ENCODE data around the gene INTS14.

INTS14 gene

GRCh38 chr15:65610871-65611718 is at the start of gene INTS14:
Gene INTS14, minus strand, starts transcription at chr15:65611131. Its CDS starts 3,751 bp downstream, at chr15:65607380.
- DNase-seq (ENCODE audit: low read depth, low spot score) = peak; percentile 98

DNA sequence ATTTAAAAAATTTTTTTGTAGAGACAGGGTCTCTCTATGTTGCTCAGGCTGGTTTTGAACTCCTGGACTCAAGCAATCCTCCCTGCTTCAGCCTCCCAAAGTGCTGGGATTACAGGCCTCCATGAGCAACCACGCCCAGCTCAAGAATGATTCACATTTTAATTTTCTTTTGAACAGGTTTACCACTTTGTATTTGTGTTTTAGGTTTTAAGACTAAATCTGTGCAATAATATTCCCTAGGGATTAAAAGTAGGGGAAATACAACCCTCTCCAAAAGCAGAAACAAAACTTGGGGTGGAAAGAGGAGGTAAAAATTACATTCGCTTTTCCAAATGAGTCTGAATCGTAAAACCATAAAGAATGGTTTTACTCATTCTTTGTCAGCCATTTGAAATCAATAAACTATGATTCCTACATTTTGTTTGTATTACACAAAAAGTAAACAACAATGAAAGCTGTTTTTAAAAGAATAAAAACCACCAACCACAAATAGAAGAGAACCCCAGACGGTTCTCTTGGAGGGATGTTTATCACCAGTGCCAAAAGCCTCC is 48.6 kb upstream of the INTS14 start:
- DNase-seq (ENCODE audit: low read depth, low spot score) = no peak

DNA sequence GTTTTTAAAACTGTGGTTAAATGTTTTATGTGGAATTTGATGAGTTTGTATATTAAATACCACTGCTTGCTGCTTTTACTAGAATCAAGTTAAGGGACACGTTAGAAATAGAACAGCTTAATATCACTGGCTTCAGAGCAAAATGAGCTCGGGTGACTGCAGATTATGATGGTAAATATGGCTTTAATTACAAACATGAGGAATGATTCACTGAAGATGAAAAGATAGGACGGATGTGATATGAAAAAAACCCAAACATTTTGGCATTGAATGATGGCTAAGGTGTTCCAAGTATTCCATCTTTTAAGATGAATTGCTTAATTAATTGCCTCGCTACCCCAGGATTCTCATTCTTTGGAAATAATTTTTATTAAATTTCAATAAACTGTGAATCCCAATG is 44.5 kb upstream of the INTS14 start:
- no peak for DNase-seq (ENCODE audit: low read depth, low spot score)

GRCh38 chr15:65655026-65655425 is 44.1 kb upstream of the INTS14 start:
- DNase-seq (ENCODE audit: low read depth, low spot score) = no peak

GRCh38 chr15:65653801-65654521 is 43.0 kb upstream of the INTS14 start:
- no peak for DNase-seq (ENCODE audit: low read depth, low spot score)

DNA sequence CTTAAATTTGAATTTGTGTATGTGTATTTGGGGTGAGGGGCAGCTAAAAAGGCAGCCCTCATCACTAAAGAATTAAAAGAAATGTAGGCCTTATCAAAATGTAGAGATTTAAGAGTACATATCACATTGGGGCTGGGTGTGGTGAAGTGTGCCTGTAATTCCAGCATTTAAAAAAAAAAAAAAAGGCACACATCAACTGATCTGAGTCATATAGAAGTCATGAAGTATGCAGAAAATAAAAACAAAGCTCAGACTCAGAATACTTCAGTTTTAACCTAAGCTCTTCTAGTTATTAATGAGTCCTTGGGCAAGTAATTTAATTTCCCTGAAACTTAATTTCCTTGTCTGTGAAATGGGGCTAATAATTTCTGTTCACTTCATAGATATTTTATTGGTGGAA is 42.4 kb upstream of the INTS14 start:
- no peak for DNase-seq (ENCODE audit: low read depth, low spot score)

- DNase-seq (ENCODE audit: low read depth, low spot score) = no peak
Measured at GRCh38 chr15:65651831-65652749, 41.2 kb upstream of the INTS14 start.

DNA sequence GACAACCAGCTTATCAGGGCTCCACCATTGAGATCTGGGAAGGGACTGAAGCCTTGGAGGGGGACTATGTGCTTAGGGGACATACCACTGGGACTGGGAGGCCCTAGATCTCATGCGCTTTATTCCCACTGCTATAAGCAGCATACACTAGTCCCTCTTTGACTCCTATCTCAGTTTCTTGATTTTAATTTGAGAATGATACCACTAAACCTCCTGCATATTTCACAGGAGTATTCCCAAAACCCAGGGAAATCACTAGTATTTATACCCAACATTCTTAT is 40.1 kb upstream of the INTS14 start:
- no peak for DNase-seq (ENCODE audit: low read depth, low spot score)

DNA sequence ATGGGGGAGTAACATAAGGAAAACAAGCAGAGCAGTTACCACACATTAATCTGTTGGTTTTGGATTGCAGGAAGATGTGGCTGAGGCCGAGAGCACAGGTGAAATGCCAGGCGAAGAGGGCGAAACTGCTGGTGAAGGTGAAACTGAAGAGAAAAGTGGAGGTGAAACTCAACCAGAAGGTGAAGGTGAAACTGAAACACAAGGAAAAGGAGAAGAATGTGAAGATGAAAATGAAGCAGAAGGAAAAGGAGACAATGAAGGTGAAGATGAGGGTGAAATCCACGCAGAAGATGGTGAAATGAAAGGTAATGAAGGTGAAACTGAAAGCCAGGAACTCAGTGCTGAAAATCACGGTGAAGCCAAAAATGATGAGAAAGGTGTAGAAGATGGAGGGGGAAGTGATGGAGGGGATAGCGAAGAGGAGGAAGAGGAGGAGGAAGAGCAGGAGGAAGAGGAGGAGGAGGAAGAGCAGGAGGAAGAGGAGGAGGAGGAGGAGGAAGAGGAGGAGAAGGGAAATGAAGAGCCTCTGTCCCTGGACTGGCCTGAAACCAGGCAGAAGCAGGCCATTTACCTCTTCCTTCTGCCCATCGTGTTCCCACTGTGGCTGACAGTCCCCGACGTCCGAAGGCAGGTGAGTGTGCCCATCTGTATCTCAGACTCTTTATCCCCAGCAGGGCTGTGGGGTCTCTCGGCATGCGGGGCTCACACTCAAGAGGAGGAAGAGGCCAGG is 39.5 kb upstream of the INTS14 start:
- DNase-seq (ENCODE audit: low read depth, low spot score) = no peak

DNA sequence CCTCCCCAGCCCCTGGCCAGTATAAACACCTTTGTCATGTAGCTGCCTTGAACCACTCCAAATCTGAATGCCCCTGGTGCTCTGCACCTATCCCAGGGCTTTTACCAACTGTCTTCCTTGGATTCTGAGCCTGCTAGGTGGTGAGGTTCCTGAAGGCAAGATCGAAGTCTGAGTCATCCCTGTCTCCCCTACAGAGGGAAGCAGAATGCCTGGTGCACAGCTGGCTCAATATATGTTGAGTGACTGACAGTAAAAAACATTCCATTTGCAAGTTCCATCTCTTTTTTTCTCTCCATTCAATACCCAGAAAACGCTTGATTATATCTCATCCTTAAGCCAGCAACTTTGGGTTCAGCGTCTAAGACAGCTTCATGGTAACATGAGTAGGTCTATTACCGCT is 35.6 kb upstream of the INTS14 start:
- DNase-seq (ENCODE audit: low read depth, low spot score) = no peak

DNA sequence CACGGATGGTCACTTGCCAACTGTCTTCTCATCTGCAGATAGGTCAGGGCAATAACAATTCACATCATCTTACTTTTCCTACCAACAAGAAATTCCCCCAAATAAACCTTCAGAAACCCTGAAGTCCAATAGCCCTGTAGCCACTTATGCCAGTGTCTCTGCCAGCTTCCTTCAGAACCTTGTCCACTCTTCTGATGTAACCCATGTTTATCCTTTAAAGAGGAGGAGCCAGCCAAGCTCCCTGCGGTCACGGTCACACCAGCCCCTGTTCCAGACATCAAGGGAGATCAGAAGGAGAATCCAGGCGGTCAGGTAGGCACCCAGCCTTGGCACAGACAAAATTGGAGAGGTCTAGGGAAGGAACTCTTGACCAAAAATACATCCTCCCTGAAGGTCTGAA is 34.5 kb upstream of the INTS14 start:
- no peak for DNase-seq (ENCODE audit: low read depth, low spot score)

DNA sequence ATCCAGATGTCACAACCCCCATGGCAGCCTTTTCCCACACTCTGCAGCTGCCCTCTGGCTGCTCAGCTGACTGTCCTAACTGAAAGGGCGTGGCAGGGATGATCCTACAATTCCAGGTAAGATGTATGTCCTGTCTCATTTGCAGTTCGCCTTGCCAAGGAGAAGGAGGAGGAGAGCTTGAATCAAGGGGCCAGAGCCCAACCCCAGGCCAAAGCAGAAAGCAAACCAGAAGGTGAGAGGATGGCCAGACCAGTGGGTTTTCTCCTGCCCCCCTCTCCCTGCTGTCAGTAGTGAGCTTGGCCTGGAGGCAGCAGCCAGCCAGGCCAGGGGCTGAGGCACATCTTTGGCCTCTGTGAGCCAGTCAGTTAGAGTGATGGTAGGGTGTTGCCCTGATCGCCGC is 33.4 kb upstream of the INTS14 start:
- no peak for DNase-seq (ENCODE audit: low read depth, low spot score)

DNA sequence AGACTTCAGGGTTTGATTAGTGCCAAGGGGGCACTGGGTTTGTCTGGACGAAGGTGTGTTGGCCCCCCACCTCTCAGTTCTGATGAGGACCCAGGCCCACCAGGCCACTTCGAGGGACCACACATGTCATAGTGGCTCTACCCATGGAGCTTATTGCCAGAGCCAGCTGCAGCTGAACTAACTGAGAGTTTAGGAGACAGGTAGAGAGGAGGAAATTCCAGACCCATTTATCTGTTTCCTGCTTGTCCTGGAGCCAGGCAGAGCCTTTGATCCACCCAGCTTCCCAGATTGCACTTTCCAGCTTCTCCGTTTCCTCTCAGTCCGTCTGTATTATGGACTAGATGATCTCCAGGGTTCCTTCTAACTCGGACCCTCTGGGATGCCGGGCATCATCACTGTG is 31.7 kb upstream of the INTS14 start:
- DNase-seq (ENCODE audit: low read depth, low spot score) = no peak

GRCh38 chr15:65641768-65642475 is 31.0 kb upstream of the INTS14 start:
- DNase-seq (ENCODE audit: low read depth, low spot score) = no peak

DNA sequence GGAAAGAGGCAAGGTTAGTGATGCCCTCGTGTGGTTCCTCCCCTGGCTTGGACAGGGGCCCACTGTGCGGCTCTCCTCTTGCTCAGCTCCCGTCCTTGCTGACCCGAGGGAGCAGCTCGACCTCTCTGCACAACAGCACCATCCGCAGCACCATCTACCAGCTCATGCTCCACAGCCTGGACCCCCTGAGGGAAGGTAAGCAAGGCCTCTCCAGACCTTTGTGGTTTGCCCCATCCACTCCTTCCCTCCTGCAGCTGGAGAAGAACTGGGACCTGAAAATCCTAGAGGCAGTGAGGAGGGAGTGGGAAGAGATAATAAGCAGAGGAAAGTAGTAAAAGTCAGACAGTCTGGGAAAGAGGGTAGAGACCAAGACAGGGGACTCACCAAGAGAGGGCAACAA is 28.6 kb upstream of the INTS14 start:
- DNase-seq (ENCODE audit: low read depth, low spot score) = no peak

- DNase-seq (ENCODE audit: low read depth, low spot score) = peak; percentile 48
Measured at GRCh38 chr15:65638681-65639089, 27.8 kb upstream of the INTS14 start.

DNA sequence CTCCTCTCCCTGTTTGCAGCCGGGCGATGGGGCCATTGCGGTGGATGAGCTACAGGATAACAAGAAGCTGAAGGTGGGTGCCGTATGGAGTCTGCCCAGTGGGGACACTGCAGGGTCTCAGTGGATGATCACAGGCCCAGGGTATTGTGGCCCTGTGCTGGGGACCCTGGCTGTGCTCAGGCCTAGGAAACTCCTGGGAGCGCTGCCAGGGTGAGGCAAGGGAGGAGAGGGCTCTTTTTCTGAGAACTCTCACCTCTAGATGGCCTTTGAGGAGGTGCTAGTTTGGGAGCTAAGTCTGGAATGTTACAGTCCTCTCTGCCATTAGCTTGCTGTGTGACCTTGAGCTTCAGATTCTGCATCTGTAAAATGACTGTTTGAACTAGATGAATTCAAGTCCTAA is 27.2 kb upstream of the INTS14 start:
- DNase-seq (ENCODE audit: low read depth, low spot score) = no peak

DNA sequence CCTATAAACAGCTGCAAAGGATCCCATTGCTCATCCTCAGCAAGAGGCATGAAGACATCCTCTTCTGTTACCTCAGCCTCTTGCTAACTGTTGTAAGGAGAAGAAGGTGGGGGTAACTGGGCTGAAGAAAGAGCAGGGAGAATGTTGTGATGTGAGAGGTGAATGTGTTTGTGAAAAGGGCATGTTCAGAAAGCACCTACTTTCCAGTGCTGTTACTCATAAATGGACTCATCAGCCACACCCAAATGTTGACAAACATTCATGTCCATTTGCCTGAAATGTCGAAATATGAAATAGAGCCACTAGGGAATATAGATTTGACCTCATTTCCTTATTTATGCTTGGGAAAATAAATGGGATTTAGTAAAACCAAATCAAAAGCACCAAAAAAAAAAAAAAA is 23.4 kb upstream of the INTS14 start:
- DNase-seq (ENCODE audit: low read depth, low spot score) = no peak

DNA sequence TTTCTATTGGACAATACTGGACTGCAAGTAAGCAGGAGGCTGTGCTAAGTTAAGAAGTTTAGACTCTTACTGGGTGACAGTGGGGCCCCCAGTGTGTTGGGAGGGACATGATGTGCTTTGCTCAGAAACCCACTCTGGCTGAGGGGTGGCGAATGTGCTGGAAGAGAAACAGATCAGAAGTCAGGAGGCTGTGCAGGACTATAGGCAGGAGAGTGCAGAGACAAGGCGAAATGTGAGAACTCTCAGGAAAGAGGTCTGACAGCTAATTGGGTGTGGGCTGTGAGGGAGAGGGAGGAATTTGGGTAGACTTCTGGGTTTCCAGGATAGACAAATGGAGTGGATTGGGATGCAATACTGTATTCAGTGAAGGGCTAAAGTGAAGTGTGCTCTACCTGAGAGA is 22.8 kb upstream of the INTS14 start:
- DNase-seq (ENCODE audit: low read depth, low spot score) = no peak

DNA sequence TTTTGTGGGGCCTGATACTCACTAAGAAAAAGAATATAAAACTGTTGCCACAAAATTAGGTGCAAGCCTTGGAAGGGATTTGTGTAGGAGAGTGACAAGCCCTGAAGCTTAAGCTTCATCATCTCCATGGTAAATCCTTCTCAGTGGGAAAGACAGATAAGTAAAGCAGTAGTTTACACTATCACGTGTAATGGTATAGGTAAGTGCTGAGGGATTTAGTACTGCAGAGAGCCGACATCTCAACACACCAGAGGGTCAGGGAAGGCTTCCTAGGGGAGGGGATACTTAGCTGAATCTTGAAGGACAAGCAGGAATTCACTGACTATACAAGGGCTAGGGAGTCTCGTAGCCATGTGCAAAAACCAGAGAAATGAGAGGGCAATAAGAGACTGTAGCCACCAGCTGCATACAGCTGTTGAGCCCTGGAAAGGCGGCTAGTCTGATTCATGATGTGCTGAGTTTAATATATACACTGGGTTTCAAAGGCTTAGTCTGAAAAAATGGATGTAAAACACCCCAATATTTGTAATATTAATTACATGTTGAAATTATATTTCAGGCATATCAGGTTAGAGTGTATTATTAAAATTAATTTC is 21.9 kb upstream of the INTS14 start:
- DNase-seq (ENCODE audit: low read depth, low spot score) = no peak

All from ELF-1 (cell line).